Measurements from ENCODE around the gene UACA. TPM values are rescaled to one million over a fixed set of nuclear protein-coding genes. Genes with fewer than 3 reads are reported as not detected.

The UACA gene
- total RNA-seq, 2 experiments from 2014 or later: 0.61 to 1.0 TPM

DNA sequence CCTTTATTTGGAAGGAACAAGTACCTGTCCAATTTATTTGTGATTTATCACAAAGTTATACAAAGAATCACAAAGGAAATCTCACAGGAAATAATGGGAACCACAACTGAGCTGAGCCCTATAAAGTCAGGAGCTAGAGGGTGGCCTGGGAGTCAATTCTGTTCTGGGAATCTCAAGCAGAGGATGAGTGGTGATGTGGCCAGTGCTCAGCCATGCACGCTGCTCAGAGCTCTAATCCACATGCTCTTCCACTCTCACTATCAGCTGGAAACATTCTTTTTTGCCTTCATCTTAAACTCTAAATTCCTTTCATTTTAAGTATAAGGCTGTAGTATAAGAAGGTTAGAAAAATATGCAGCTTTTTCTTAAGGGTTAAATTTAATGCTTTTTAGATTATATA lies 36.6 kb downstream of the UACA start:
- no peaks in the 10 kb centered on the region for H3K9me3 Mint-ChIP-seq (ENCODE audit: low read depth)
- H3K27me3 Mint-ChIP-seq: peaks cover 32% of the 10 kb centered on the region
- CTCF ChIA-PET: interaction anchor here (1.5 kb wide), 1 partner anchor 46 kb away, joined by 4 read pairs; no protein-coding TSS in a partner anchor
- no peak for DNase-seq
- H3K4me3 Mint-ChIP-seq: no peak overlapping the region
- H3K36me3 Mint-ChIP-seq: no peaks in the 10 kb centered on the region
- no peak overlapping the region for H3K27ac Mint-ChIP-seq
- no peaks in the 10 kb centered on the region for H3K4me1 Mint-ChIP-seq
- ATAC-seq: no peak

DNA sequence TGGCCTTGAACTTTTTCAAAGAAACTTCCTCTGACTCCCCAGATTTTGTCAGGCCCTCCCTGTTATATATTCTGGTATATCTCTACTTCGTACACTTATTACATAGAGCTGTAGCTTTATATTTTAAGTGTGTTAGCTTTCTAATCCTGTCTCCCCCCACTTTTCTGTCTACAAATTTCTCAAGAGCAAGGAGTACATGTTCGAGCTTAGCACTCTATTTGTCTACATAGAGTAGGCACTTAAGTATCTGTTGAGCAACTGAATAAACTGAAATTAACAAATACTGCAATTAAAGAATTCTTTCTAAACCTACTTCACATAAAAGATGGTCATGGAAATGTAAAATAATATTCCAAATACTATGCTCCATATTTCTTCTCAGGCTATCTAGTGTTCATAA lies 39.4 kb downstream of the UACA start:
- CTCF ChIA-PET: interaction anchor here (1.1 to 3.9 kb wide), 4 partner anchors 22 to 57 kb away, joined by 4 to 64 read pairs (median 8); no protein-coding TSS in a partner anchor
- Mint-ChIP-seq H3K4me3 (no peak overlapping the region), H3K4me1 (no peaks in the 10 kb centered on the region)

DNA sequence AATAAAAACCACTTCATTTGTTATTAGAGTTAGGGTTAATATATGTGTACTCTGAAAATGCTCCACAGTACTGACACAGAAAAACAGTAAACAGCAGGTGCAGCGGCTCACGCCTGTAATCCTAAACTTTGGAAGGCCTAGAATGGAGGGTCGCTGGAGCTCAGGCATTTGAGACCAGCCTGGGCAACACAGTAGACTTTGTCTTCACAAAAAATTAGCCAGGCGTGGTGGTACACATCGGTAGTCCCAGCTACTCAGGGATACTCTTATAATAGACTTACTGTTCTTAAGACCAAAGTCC lies 40.3 kb downstream of the UACA start:
- H3K27me3 Mint-ChIP-seq: peaks cover 29% of the 10 kb centered on the region
- no peak overlapping the region for H3K27ac Mint-ChIP-seq
- no peaks in the 10 kb centered on the region for H3K9me3 Mint-ChIP-seq (ENCODE audit: low read depth)
- no peaks in the 10 kb centered on the region for H3K36me3 Mint-ChIP-seq
- no peaks in the 10 kb centered on the region for H3K4me1 Mint-ChIP-seq
- CTCF ChIA-PET: interaction anchor here (0.7 to 3.9 kb wide), 24 partner anchors 10 to 1260 kb away, joined by 3 to 64 read pairs (median 5); no protein-coding TSS in a partner anchor
- no peak for ATAC-seq
- H3K4me3 Mint-ChIP-seq: no peak overlapping the region
- DNase-seq: no peak

More for the DNA sequence above, 39.4 kb downstream of the UACA start:
- no peak for DNase-seq
- Mint-ChIP-seq H3K27ac (no peak overlapping the region), H3K9me3 (ENCODE audit: low read depth) (no peaks in the 10 kb centered on the region), H3K36me3 (no peaks in the 10 kb centered on the region), H3K27me3 (peaks cover 32% of the 10 kb centered on the region)
- ATAC-seq: no peak

DNA sequence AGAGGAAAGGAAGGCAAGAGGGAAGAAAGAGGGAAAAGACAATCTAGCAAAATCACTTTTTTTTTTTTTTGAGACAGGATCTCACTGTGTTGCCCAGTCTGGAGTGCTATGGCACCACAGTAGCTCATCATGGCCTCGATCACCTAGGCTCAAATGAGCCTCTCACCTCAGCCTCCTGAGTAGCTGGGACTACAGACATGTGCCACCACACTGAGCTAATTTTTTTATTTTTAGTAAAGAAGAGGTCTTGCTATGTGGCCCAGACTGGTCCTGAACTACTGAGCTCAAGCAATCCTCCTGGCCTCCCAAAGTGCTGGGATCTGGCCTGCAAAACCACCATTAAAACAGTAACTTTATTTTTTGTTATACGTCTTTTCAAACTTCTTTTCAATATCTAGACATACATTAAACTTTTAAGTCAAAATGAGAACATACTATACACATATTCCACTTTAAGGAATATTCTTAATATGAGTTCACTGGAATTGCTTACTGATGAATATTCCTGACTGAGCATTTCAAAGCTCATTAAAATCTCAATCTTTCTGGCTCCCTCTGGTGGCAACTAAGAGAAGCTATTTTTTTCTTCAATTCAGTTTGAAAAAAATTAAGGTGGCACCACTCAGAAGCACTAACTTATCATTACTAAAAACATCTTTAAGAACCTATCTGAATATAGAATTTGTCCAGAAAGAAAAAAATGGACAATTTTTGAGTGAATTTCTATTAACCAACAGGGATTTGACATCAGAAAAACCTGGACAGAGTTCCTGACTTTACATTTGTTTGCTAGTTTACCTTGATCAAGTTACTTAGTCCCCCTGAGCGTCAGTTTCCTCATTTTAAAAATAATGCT lies 40.9 kb downstream of the UACA start:
- H3K4me1 Mint-ChIP-seq: no peaks in the 10 kb centered on the region
- H3K27ac Mint-ChIP-seq: no peak overlapping the region
- no peaks in the 10 kb centered on the region for H3K36me3 Mint-ChIP-seq
- ATAC-seq (no peak), DNase-seq (no peak)
- no peaks in the 10 kb centered on the region for H3K9me3 Mint-ChIP-seq (ENCODE audit: low read depth)
- H3K4me3 Mint-ChIP-seq: no peak overlapping the region
- CTCF ChIA-PET: interaction anchor here (0.7 to 3.9 kb wide), 27 partner anchors 9 to 1260 kb away, joined by 3 to 64 read pairs (median 5); no protein-coding TSS in a partner anchor
- peaks cover 26% of the 10 kb centered on the region for H3K27me3 Mint-ChIP-seq

DNA sequence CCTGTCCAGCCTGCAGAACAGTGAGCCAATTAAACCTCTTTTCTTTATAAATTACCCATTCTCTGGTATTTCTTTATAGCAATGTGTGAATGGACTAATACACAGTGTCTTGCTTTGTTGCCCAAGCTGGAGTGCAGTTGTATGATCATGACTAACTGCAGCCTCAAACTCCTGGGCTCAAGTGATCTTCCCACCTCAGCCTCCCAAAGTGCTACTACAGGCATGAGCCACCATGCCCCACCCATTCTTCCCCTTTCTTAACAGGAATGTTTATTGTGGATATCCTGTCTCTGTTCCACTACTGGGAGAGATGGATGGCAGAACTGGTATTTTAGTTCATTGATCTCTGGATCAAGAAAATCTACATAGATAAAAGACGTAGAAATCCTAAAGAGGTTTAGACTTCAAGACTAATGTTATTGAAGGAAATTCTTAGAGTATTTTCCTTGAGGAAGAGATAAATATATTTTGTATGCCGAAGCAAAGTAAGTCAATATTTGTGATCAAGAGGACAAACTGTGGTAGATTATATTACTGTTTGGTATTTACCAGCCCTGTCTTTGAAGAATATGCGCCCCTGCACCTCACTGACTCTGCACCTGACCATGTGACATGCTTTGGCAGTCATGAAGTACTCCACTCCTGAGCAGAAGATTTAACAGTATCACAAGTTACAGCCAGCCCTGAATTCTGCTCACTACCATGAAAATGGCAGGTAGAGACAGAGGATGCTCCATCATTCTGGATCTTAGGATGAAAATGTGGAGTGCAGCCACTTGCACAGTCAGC lies 42.9 kb downstream of the UACA start:
- Mint-ChIP-seq H3K36me3 (no peaks in the 10 kb centered on the region), H3K4me3 (no peak overlapping the region), H3K27me3 (peaks cover 20% of the 10 kb centered on the region), H3K27ac (no peak overlapping the region), H3K4me1 (no peaks in the 10 kb centered on the region), H3K9me3 (ENCODE audit: low read depth) (no peaks in the 10 kb centered on the region)
- ATAC-seq (no peak), DNase-seq (no peak)
- CTCF ChIA-PET: no interaction called here

DNA sequence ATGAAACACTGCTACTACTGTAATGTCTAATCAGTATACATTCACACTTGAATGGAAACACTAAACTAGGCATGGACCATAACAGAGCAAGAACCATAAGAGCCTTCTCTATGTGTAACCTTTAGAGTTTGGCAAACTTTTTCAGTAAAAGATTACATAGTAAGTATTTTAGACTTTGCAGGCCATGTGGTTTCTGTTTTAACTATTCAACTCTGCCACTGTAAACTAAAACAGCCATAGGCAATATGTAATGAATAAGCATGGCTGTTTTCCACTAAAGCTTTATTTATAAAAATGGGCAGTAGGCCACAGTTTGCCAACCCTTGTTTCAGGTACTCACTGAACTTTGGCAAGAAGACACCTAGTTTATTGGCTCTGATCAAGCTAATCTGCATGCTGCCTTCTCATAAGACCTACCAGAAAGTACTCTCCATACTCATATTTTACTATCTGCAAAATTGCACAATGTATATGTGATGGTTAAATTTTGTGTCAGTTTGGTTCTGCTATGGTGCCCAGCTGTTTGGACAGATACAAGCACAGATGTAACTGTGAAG lies 46.0 kb downstream of the UACA start:
- H3K27ac Mint-ChIP-seq: no peak overlapping the region
- no peak for DNase-seq
- no peaks in the 10 kb centered on the region for H3K36me3 Mint-ChIP-seq
- no peak overlapping the region for H3K4me3 Mint-ChIP-seq
- CTCF ChIA-PET: interaction anchor here (1.4 kb wide), 1 partner anchor 1241 kb away, joined by 3 read pairs; no protein-coding TSS in a partner anchor
- no peaks in the 10 kb centered on the region for H3K9me3 Mint-ChIP-seq (ENCODE audit: low read depth)
- ATAC-seq: no peak
- peaks cover 1% of the 10 kb centered on the region for H3K4me1 Mint-ChIP-seq
- H3K27me3 Mint-ChIP-seq: peaks cover 12% of the 10 kb centered on the region

DNA sequence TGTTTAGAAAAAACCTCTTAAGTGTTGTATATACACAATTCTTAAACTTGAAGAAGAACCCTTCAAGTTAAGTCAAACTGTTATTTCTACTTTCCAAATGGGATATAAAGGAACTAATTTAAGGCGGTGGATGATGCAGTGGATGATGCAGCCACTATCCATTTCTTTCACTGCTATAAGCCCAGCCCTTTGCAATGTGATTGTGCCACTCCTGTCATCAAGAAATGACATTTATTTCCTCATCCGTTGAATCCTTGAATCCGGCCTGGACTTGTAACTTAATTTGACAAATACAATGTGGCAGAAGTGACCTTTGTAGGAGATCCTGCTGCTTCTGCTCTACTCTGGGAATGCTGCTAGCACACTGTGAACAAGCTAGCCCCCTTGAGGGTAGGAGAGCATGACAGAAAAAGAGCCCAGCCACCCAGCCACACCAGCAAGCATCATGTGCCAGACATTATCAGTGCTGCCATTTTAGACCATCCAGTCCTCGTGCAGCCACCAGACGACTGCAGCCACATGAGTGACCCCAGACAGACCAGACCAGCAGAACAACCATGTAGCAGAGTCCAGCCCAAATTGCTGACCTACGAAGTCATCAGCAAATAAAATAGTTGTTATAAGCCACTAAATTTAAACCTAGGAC lies 47.4 kb downstream of the UACA start:
- Mint-ChIP-seq H3K4me1 (peaks cover 5% of the 10 kb centered on the region), H3K27ac (no peak overlapping the region), H3K36me3 (no peaks in the 10 kb centered on the region), H3K27me3 (peaks cover 13% of the 10 kb centered on the region), H3K4me3 (no peak overlapping the region), H3K9me3 (ENCODE audit: low read depth) (no peaks in the 10 kb centered on the region)
- ATAC-seq (no peak), DNase-seq (no peak)
- CTCF ChIA-PET: interaction anchor here (1.1 kb wide), 1 partner anchor 9 kb away, joined by 3 read pairs; no protein-coding TSS in a partner anchor

DNA sequence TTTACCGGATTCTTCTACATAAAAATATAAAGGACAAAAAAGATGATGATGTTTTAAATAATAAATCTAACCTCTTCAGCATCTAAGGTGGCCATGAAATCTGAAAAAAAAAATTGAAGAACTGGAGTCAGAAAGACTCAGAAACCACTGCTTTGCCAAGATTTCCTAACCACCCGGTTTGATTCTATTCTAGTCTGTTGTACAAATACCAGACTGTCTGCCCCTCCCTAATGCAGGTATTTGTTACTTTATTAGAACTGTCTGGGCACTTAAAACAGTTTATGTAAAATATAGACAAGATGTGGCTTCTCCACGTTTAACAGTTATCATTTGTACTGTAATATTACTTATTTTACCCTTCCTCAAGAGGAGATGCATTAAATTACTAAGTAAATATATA lies 48.8 kb downstream of the UACA start:
- Mint-ChIP-seq H3K9me3 (ENCODE audit: low read depth) (no peaks in the 10 kb centered on the region), H3K36me3 (no peaks in the 10 kb centered on the region), H3K27ac (no peak overlapping the region), H3K4me1 (peaks cover 5% of the 10 kb centered on the region), H3K4me3 (no peak overlapping the region), H3K27me3 (peaks cover 15% of the 10 kb centered on the region)
- CTCF ChIA-PET: interaction anchor here (1.1 kb wide), 1 partner anchor 10 kb away, joined by 3 read pairs; no protein-coding TSS in a partner anchor
- no peak for ATAC-seq
- no peak for DNase-seq

DNA sequence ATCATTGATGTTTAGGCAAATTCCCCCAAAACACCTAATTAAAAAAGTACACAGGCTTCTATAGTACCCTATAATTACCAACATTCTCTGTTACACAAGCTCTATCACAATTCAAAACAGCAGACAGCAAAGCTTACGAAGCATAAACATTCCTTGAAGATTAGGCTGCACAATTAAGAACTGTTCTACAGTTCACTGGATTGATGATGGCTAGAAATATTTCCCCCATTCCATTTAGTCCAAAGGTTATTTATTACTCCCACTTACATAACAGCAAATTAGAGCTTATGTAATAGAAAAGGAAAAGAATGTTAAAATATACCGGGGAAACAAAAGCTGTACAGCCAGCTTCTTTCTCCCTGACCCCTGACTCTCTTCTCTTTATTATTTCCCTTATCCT lies 49.3 kb downstream of the UACA start:
- DNase-seq: no peak
- CTCF ChIA-PET: interaction anchor here (1.4 kb wide), 1 partner anchor 9 kb away, joined by 9 read pairs; no protein-coding TSS in a partner anchor

DNA sequence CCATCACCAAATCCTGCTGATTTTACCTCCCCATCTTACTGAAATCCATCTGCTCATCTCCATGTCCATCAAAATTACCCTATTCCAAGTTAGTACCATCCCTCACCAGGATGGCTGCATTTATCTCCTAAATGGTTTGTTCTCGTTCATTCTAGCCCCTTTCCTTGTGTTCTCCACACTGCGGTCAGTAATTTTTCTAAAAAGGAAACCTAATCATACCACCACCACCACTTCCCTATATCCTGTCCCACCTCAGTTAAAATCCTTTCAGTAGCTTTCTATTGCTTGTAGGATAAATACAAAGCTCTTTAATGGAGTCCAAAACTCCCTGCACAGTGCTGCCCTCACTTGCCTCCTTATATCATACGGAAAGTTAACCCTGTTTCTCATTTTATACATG lies 51.1 kb downstream of the UACA start:
- CTCF ChIA-PET: interaction anchor here (0.9 kb wide), 1 partner anchor 10 kb away, joined by 5 read pairs; no protein-coding TSS in a partner anchor
- DNase-seq (no peak), ATAC-seq (no peak)
- Mint-ChIP-seq H3K4me3 (no peak overlapping the region), H3K27ac (no peak overlapping the region), H3K9me3 (ENCODE audit: low read depth) (no peaks in the 10 kb centered on the region), H3K27me3 (peaks cover 20% of the 10 kb centered on the region), H3K4me1 (peaks cover 5% of the 10 kb centered on the region), H3K36me3 (no peaks in the 10 kb centered on the region)

More for the DNA sequence above, 49.3 kb downstream of the UACA start:
- no peak for ATAC-seq
- H3K4me3 Mint-ChIP-seq: no peak overlapping the region
- no peaks in the 10 kb centered on the region for H3K36me3 Mint-ChIP-seq
- H3K9me3 Mint-ChIP-seq (ENCODE audit: low read depth): no peaks in the 10 kb centered on the region
- H3K4me1 Mint-ChIP-seq: peaks cover 5% of the 10 kb centered on the region
- H3K27ac Mint-ChIP-seq: no peak overlapping the region
- H3K27me3 Mint-ChIP-seq: peaks cover 15% of the 10 kb centered on the region

DNA sequence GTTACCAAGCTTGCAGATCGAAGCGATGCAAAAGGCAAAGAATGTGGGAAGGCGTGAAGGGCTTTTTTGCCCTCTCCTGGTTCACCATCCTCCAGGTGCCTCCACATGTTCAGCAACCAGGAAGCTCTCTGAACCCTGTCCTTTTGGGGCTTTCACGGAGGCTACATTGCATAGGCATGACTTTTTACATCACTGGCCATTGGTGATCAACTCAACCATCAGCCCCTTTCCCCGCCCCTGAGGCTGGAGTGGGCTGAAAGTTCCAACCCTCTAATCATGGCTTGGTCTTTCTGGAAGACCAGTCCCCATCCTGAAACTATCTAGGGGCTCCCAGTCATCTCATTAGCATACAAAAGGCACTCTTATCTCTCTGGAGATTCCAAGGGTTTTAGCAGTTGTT lies 52.6 kb downstream of the UACA start:
- Mint-ChIP-seq H3K4me1 (peaks cover 5% of the 10 kb centered on the region), H3K36me3 (no peaks in the 10 kb centered on the region), H3K4me3 (no peak overlapping the region), H3K9me3 (ENCODE audit: low read depth) (no peaks in the 10 kb centered on the region), H3K27me3 (peaks cover 29% of the 10 kb centered on the region), H3K27ac (no peak overlapping the region)
- CTCF ChIA-PET: no interaction called here
- no peak for ATAC-seq
- DNase-seq: no peak

DNA sequence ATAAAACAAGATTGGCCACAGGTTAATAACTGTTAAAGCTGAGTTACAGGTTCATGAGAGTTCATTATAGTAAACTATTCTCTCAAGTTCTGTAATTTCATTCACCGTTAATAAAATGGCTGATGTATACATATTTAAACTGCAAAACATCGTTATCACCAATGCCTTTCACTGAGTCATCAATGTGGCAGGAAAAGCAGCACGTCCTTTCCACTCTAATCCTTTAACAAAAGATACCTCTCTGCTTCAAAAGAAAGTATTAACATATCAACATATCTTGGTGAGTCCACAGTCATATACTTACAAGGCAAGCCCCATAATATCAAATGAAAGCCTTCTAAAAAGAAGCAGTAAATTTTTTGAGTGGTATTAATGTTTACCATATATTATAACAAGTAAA lies 54.5 kb downstream of the UACA start:
- Mint-ChIP-seq H3K27me3 (peaks cover 33% of the 10 kb centered on the region), H3K36me3 (no peaks in the 10 kb centered on the region), H3K4me3 (no peak overlapping the region), H3K4me1 (peaks cover 5% of the 10 kb centered on the region), H3K27ac (no peak overlapping the region), H3K9me3 (ENCODE audit: low read depth) (no peaks in the 10 kb centered on the region)
- CTCF ChIA-PET: interaction anchor here (1.1 kb wide), 1 partner anchor 14 kb away, joined by 3 read pairs; no protein-coding TSS in a partner anchor
- DNase-seq: no peak
- no peak for ATAC-seq
